ENCODE results near the gene ABCC1. TPM values are rescaled to one million over a fixed set of nuclear protein-coding genes. Genes with fewer than 3 reads are reported as not detected.
"Not testable (repeated sequence)": the region's sequence is repeated elsewhere in the genome, so short reads cannot be mapped to it uniquely, and the experiment has no call there.

Gene ABCC1
- total RNA-seq, 1 experiment from 2014 or later: 16.1 TPM

DNA sequence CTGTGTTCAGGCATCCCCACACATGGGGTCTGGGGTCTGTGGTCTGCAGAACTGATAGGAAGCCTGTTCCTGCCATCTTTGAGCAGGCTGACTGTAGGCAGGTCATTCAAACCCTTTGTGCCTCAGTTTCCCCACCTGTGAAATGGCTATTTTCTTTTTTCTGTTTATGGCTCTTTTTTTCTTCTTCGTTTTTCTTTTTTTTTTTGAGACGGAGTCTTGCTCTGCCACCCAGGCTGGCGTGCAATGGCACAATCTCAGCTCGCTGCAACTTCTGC, 201.4 kb downstream of the ABCC1 start:
- Histone ChIP-seq H3K4me3 (ENCODE audit: low read length) (no peak overlapping the region), H3F3A (ENCODE audit: low read length, unreplicated experiment) (no peaks in the 10 kb centered on the region), H2AFZ (ENCODE audit: low read length) (no peak overlapping the region), H3K4me2 (ENCODE audit: low read length) (no peak overlapping the region), H3K4me1 (ENCODE audit: insufficient read depth, low read length) (peaks cover 5% of the 10 kb centered on the region; the same call in 1 of the 2 replicates), H3K79me2 (ENCODE audit: low read length) (no peaks in the 10 kb centered on the region), H3K36me3 (ENCODE audit: low read depth, low read length) (no peaks in the 10 kb centered on the region), H4K20me1 (ENCODE audit: low read length) (no peaks in the 10 kb centered on the region), H3K9me2 (replicated peaks; ENCODE audit: low read length) (no peaks in the 10 kb centered on the region), H3K27ac (ENCODE audit: low read length) (no peak overlapping the region), H3K9ac (ENCODE audit: low read length) (no peak overlapping the region), H3K27me3 (ENCODE audit: low read length) (no peaks in the 10 kb centered on the region), H3K9me3 (ENCODE audit: low read length) (no peaks in the 10 kb centered on the region)
- POLR2A ChIA-PET (ENCODE audit: unreplicated experiment): no interaction called here
- intact Hi-C loops (cut with micrococcal nuclease): no loop called here
- TF ChIP-seq EZH2 (IDR thresholded peaks at IDR 0.05; ENCODE audit: low read length, unreplicated experiment): no peak
- TF ChIP-seq, protein P1, sequence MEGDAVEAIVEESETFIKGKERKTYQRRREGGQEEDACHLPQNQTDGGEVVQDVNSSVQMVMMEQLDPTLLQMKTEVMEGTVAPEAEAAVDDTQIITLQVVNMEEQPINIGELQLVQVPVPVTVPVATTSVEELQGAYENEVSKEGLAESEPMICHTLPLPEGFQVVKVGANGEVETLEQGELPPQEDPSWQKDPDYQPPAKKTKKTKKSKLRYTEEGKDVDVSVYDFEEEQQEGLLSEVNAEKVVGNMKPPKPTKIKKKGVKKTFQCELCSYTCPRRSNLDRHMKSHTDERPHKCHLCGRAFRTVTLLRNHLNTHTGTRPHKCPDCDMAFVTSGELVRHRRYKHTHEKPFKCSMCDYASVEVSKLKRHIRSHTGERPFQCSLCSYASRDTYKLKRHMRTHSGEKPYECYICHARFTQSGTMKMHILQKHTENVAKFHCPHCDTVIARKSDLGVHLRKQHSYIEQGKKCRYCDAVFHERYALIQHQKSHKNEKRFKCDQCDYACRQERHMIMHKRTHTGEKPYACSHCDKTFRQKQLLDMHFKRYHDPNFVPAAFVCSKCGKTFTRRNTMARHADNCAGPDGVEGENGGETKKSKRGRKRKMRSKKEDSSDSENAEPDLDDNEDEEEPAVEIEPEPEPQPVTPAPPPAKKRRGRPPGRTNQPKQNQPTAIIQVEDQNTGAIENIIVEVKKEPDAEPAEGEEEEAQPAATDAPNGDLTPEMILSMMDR (conservative IDR thresholded peaks at IDR 0.05; ENCODE audit: low read depth, low read length): no peak
- TF ChIP-seq EZH2phosphoT487 (IDR thresholded peaks at IDR 0.05; ENCODE audit: borderline replicate concordance, low read length): no peak
- no TSS peak for BruUV-seq (replicated peaks)
- CTCF ChIA-PET: no interaction called here
- no peak for DNase-seq
- ATAC-seq: no peak

DNA sequence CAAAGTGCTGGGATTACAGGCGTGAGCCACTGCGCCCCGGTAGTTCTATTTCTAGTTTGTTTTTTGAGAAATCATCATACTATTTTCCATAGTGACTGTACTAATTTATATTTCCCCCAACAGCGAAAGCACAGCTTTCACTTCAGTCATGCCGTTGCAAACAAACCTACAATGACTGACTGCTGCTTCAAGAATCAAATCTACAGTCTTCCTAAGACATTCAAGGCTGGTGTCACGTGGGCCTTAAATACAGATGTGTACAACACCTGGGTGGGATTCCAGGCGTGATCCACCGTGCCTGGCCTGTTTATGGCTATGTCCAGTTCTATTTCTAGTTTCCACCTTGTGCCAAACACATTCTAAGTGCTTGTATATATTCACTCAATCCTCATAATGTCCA, 201.9 kb downstream of the ABCC1 start:
- BruUV-seq (replicated peaks): no TSS peak
- Histone ChIP-seq H2AFZ (ENCODE audit: low read length) (no peak overlapping the region), H3K4me3 (ENCODE audit: low read length) (no peak overlapping the region), H3K79me2 (ENCODE audit: low read length) (no peaks in the 10 kb centered on the region), H3K9me3 (ENCODE audit: low read length) (no peaks in the 10 kb centered on the region), H3K4me2 (ENCODE audit: low read length) (no peak overlapping the region), H3K27me3 (ENCODE audit: low read length) (no peaks in the 10 kb centered on the region), H4K20me1 (ENCODE audit: low read length) (no peaks in the 10 kb centered on the region), H3K36me3 (ENCODE audit: low read depth, low read length) (no peaks in the 10 kb centered on the region), H3K4me1 (ENCODE audit: insufficient read depth, low read length) (peaks cover 5% of the 10 kb centered on the region; the same call in 1 of the 2 replicates), H3F3A (ENCODE audit: low read length, unreplicated experiment) (no peaks in the 10 kb centered on the region), H3K9ac (ENCODE audit: low read length) (no peak overlapping the region), H3K27ac (ENCODE audit: low read length) (no peak overlapping the region), H3K9me2 (replicated peaks; ENCODE audit: low read length) (no peaks in the 10 kb centered on the region)
- DNase-seq (peak; percentile 8), ATAC-seq (peak; percentile 67)
- ChIA-PET CTCF (no interaction called here), POLR2A (ENCODE audit: unreplicated experiment) (no interaction called here)
- intact Hi-C loops (cut with micrococcal nuclease): no loop called here
- TF ChIP-seq, protein P1 (conservative IDR thresholded peaks at IDR 0.05; ENCODE audit: low read depth, low read length): no peak
- TF ChIP-seq EZH2phosphoT487 (IDR thresholded peaks at IDR 0.05; ENCODE audit: borderline replicate concordance, low read length) (no peak), EZH2 (IDR thresholded peaks at IDR 0.05; ENCODE audit: low read length, unreplicated experiment) (no peak)

DNA sequence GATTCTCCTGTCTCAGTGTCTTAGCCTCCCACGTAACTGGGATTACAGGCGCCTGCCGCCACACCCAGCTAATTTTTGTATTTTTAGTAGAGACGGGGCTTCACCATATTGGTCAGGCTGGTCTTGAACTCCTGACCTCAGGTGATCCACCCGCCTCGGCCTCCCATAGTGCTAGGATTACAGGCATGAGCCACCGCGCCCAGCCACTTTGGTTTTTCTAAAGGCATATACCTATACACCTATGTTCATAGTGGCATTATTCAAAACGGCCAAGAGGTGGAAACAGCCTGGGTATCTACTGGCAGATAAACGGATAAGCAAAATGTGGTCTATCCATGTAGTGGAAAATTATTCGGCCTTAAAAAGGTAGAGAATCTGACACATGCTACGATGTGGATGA, 203.6 kb downstream of the ABCC1 start:
- CTCF ChIA-PET; H3K27me3 ChIP-seq (ENCODE audit: low read length): not testable (repeated sequence)

More for the DNA sequence above, 203.6 kb downstream of the ABCC1 start:
- H3F3A ChIP-seq (ENCODE audit: low read length, unreplicated experiment); DNase-seq; H3K4me3 ChIP-seq (ENCODE audit: low read length); POLR2A ChIA-PET (ENCODE audit: unreplicated experiment); ATAC-seq; H3K9me3 ChIP-seq (ENCODE audit: low read length); H2AFZ ChIP-seq (ENCODE audit: low read length); H4K20me1 ChIP-seq (ENCODE audit: low read length); H3K4me1 ChIP-seq (ENCODE audit: insufficient read depth, low read length); H3K9me2 ChIP-seq (replicated peaks; ENCODE audit: low read length); H3K27ac ChIP-seq (ENCODE audit: low read length); H3K79me2 ChIP-seq (ENCODE audit: low read length); BruUV-seq (replicated peaks); intact Hi-C loops (cut with micrococcal nuclease); H3K4me2 ChIP-seq (ENCODE audit: low read length); H3K36me3 ChIP-seq (ENCODE audit: low read depth, low read length); H3K9ac ChIP-seq (ENCODE audit: low read length): not testable (repeated sequence)

Data from PC-3 (cell line).